HG03097 (cell line): Measurements from ENCODE around the gene LMNTD2.
"Not testable (repeated sequence)": the region's sequence is repeated elsewhere in the genome, so short reads cannot be mapped to it uniquely, and the experiment has no call there.

Source experiments
- ATAC-seq: cut with Tn5 transposase; IDR thresholded peaks from one replicate; pipeline ENCODE4 v1.9.1; 2021; ENCODE audit not compliant: unreplicated experiment, low FRiP score

Gene LMNTD2

GRCh38 chr11:516918-517685 is 43.4 kb downstream of the LMNTD2 start:
- ATAC-seq, result not testable (repeated sequence)

- no peak for ATAC-seq
Measured at GRCh38 chr11:516400-516799, 44.1 kb downstream of the LMNTD2 start.

- ATAC-seq, result no peak
Measured at GRCh38 chr11:515131-515530, 45.4 kb downstream of the LMNTD2 start.

GRCh38 chr11:514606-515005 is 45.9 kb downstream of the LMNTD2 start:
- ATAC-seq, result no peak

GRCh38 chr11:512761-513595 is 47.6 kb downstream of the LMNTD2 start:
- ATAC-seq, result no peak

- no peak for ATAC-seq
Measured at GRCh38 chr11:508956-509355, 51.6 kb downstream of the LMNTD2 start.

- ATAC-seq, result no peak
Measured at GRCh38 chr11:507727-508515, 52.6 kb downstream of the LMNTD2 start.

- peak; percentile 31 for ATAC-seq
Measured at GRCh38 chr11:506995-507726, 53.4 kb downstream of the LMNTD2 start, which contains the start of gene RNH1. RNH1 (minus strand) TSS chr11:507242; CDS start chr11:502162, 5,080 bp downstream.

GRCh38 chr11:506238-506994 is 54.1 kb downstream of the LMNTD2 start:
- ATAC-seq, result peak; percentile 68

GRCh38 chr11:504994-505344 is 55.6 kb downstream of the LMNTD2 start:
- no peak for ATAC-seq
